Left hindlimb (tissue), 1 donor: ENCODE data around the gene GALNT17.
"Not testable (repeated sequence)": the region's sequence is repeated elsewhere in the genome, so short reads cannot be mapped to it uniquely, and the experiment has no call there.

Experiments
- DNase-seq: peaks from one replicate; pipeline ENCODE4 v3.0.0-alpha.2; 2018

Gene GALNT17

GRCh38 chr7:71708710-71709109, 576.8 kb downstream of the GALNT17 start:
- DNase-seq, result no peak

DNA sequence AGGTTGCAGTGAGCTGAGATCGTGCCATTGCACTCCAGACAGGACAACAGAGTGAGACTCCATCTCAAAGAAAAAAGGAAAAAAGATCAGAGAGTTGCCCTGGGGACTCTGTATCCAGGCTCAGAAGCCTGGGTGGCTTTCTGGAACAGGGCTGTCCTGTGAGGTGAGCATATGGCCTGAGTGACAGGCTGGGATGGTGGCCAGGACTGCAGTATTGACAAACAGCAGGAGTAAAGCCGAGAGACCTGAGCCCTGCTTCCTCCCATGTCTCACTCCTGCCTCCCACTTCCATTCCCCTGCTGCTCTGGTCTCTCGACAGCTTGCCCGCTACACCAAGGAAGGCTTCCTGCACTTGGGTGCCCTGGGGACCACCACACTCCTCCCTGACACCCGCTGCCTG, 578.5 kb downstream of the GALNT17 start:
- DNase-seq, result no peak

DNA sequence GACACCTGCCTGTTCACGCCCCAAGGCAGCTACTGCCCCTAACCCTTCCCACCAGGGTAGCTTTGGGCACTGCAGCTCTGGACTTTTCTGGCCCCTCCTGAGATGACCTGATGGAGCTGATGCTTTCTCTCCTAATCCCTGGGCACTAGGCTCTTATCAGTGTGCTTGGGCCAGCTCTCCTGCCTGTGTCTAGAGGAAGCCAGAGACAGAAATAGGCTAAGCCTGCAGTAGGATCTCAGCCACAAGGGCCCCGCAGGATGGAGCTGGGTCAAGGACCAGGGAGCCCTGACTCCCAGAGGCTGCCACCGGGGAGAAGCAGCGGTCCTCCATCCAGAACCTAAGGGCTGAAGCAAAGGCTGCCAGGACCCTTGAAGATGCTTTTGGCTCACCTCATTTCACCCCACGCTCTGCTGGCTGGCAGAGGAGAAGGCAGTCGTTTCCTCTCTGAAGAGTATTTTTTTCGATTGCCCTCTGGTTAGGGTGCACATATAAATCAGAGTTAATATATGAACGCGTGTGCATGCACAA, 580.8 kb downstream of the GALNT17 start:
- no peak for DNase-seq

DNA sequence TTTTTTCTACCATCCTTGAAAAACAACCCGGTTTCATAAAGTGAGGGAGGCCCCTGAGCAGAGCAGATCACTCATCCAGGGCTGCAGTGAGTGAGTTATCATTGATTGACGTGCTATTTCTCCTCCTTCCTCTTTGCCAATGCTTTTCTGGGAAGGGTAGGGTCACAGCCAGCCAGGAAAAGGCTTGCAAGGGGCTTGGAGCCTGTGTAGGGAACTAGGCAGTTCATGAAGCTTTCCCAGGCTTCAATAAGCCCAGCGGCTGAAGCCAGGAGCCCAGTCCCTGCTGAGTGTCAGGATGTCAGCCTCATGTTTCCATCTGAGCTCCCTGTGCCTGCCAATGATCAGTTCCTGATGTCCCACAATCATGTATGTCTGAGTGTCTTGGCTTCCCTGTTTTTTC, 584.7 kb downstream of the GALNT17 start:
- no peak for DNase-seq

DNA sequence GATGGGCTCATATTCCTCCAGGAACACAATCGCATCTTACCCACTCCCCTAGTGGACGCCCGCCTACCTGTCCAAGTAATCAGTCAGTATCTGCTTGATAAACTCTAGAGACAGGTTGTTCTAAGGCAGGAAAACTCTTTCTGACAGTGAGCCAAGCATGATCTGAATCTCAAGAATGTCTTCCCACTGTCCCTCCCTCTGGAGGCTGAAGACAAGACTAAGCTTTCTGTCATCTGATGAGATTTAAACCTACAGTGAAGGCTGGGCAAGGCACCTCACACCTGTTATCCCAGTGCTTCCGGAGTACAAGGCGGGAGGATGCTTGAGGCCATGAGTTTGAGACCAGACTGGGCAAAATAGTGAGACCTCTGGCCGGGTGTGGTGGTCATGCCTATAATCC, 586.6 kb downstream of the GALNT17 start:
- DNase-seq, result no peak

DNA sequence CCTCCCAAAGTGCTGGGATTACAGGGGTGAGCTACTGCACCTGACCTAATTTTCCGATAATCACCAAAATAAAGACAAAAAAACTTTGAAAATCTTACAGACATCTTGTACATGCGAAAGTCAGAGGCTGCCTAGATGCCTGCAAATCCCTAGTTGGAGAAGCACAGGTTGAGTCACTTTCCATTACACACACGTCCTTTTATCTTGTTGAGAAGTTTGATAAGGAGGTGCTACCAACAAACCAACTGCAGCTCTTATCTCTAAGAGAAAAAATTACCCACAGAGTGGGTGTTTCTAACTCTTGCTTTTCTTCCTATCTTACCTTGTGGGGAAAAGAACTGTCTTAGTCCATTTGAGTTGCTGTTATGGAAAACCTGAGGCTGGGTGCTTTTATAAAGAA, 589.8 kb downstream of the GALNT17 start:
- DNase-seq, result no peak

- DNase-seq, result no peak
Observed at GRCh38 chr7:71723859-71724258, 591.9 kb downstream of the GALNT17 start.

DNA sequence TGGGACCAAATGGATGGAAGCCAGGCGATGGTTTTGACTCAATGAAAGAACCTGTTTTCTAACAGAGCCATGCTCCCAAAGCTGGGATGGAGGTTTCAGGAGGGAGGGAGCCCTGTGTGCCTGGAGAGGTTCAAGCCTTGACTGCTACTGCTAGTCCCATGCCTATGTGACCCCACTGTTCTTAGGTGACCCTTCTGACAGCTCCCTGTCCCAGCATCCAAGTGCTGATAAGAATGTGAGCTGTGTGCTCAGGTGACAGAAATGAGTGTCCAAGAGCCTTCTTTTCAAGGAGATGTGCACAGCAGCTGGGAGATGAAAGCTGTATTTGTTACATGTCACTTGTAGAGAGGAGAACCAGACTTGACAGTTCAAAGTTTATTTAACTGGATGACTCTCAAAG, 595.4 kb downstream of the GALNT17 start:
- no peak for DNase-seq

- DNase-seq, result no peak
Observed at GRCh38 chr7:71731740-71732139, 599.8 kb downstream of the GALNT17 start.

GRCh38 chr7:71733107-71733870, 601.3 kb downstream of the GALNT17 start:
- DNase-seq, result peak; percentile 86

- DNase-seq, result peak; percentile 59
Observed at GRCh38 chr7:71735961-71736556, 604.1 kb downstream of the GALNT17 start.

DNA sequence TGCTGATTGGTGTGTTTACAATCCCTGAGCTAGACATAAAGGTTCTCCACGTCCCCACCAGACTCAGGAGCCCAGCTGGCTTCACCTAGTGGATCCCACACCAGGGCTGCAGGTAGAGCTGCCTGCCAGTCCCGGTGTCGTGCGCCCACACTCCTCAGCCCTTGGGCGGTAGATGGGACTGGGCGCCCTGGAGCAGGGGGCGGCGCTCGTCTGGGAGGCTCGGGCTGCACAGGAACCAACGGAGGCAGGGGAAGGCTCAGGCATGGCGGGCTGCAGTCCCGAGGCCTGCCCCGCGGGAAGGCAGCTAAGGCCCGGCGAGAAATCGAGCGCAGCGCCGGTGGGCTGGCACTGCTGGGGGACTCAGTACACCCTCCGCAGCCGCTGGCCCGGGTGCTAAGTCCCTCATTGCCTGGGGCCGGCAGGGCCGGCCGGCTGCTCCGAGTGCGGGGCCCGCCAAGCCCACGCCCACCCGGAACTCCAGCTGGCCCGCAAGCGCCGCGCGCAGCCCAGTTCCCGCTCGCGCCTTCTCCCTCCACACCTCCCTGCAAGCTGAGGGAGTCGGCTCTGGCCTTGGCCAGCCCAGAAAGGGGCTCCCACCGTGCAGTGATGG, 606.1 kb downstream of the GALNT17 start:
- DNase-seq, result not testable (repeated sequence)

- no peak for DNase-seq
Observed at GRCh38 chr7:71739520-71740173, 607.7 kb downstream of the GALNT17 start.

DNA sequence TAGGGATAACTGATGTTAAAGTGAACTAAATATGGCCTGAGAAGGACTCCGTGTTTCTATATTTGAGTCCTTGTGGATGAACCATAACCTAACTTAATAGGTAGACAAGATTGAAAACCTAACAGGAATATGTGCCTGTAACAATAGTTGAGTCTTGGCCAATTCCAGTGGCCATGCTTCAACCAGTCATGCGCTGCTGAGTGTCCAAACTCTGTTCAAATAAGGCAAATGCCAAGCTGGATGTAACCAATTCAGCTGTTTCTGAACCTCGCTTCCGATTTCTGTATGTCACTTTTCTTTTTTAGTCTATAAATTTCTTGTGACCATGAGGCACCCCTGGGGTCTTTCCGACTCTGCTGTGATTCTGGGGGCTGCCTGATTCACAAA, 608.2 kb downstream of the GALNT17 start:
- DNase-seq, result no peak

DNA sequence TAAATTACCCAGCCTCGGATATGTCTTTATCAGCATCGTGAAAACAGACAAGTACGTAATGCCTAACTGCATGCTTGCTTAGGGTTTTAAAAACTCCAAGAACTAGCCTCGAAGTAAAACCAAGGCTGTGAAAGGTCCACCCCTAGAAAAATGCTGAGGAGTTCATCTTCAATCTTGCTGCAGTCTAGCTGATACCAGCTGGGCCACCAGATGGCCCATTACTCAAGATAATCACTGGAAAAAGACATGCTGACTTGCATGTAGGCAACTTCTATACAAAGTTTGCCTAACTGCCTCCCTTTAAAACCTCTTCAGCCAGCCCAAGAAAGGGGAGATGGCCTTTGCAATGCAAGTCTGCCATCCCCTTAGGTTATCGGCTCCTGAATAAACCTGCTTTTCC, 614.1 kb downstream of the GALNT17 start:
- no peak for DNase-seq

DNA sequence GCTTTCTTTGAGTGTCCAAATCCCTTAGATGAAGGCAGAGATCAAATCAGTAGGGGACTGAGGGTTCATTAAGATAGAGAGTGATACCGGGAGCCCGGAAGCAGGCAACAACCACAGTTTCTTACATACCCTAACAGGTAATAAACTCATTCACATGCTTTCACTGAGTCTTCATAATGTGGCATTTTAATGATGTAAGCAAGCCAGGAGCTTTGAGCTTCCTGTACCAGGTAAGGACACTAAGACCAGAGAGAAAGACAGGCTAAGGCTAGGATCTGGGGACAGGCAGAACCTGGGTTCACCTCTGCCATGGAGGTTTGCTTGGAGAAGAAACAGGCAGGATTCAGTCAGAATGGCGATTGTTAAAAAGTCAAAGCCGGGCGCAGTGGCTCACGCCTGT, 618.3 kb downstream of the GALNT17 start:
- DNase-seq, result no peak

- peak; percentile 63 for DNase-seq
Observed at GRCh38 chr7:71752171-71752935, 620.4 kb downstream of the GALNT17 start.

DNA sequence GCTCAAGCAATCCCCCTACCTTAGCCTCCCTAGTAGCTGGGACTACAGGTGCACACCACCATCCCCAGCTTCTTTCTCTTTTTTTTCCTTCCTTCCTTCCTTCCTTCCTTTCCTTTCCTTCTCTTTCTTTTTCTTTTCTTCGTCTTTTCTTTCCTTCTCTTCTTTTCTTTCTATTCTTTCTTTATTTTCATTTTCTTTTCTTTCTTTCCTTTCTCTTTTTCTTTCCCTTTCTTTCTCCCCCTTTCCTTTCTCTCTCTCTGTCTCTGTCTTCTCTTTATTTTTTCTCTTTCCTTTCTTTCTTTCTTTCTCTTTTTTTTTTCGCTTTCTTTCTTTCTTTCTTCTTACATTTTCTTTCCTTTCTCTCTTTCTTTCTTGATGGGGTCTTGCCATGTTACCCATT, 621.3 kb downstream of the GALNT17 start:
- no peak for DNase-seq

DNA sequence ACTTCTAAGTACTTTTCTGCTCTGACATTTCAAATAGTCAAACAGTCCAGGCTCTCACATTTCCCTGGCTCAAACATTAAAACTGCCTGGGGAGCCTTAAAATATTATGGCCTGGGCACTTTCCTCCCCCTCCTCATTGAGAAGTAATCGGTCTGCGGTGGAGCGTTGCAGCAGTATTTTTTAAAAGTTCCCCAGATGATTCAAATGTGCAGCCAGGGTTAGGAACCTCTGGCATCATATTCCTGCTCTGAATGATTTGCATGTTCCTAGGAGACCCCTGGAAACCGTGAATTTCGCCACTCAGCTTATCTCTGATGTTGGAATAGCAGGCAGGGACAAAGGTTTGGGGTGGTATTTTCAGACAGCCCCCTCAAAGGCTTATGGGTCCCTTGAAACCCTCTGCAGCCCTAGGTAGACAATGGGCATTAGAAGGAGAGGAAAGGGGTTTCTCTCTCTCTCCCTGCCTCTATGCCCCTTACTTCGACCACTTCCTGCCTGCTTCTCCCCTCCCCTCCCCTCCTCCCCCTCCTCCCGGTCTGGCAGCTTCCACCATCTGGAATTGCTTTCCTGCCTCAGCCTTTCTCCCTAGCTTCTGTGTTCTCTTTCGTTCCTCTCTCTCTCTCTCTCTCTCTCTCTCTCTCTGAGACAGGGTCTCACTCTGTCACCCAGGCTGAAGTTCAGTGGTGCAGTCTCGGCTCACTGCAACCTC, 622.2 kb downstream of the GALNT17 start:
- no peak for DNase-seq

- no peak for DNase-seq
Observed at GRCh38 chr7:71754828-71755227, 622.9 kb downstream of the GALNT17 start.

GRCh38 chr7:71761336-71761735, 629.4 kb downstream of the GALNT17 start:
- DNase-seq, result no peak
